HCT116 (cell line): ENCODE data around the gene TBL1X. TPM values are rescaled to one million over a fixed set of nuclear protein-coding genes. Genes with fewer than 3 reads are reported as not detected.

ENCODE experiments used
- ATAC-seq: fragments of 200-7000 bp; cut with Tn5 transposase; 2 replicates; pipeline ENCODE4 v1.9.1; 2020; ENCODE audit warnings: mild to moderate bottlenecking, moderate library complexity
- BruUV-seq: library from RNA; stranded (reverse); fragments of 400-500 nt; replicated peaks from 2 replicates; lab custom pipeline; 2021; lab: Mats Ljungman, UMichigan
- CTCF ChIA-PET: fragments of 300-600 bp; sonication (Branson Sonifier 250); formaldehyde crosslinking; loops from one replicate; lab custom pipeline; 2021; ENCODE audit warnings: antibody characterized with exemption; lab: Charles Lee
- POLR2A ChIA-PET: fragments of 300-600, 350-600 bp; sonication (Branson Sonifier 250); formaldehyde crosslinking; loops from one replicate; lab custom pipeline; 2021; ENCODE audit warnings: antibody characterized with exemption; lab: Charles Lee
- RAD21 ChIA-PET, 2 experiments: fragments of 300-600 bp; sonication (Branson Sonifier 250); formaldehyde crosslinking; loops; one replicate each; lab custom pipeline; 2023; ENCODE audit warnings: low total read pairs in 2 of 2; ENCODE audit not compliant: uncharacterized antibody in 2 of 2, unreplicated experiment in 2 of 2, low non-redundant PET in 1 of 2; lab: Charles Lee
- DNase-seq: peaks from one replicate; pipeline ENCODE4 v3.0.0-alpha.2; 2010; ENCODE audit warnings: low read depth, low spot score
- H2AFZ ChIP-seq: fragments of 200-600 bp; shearing (Covaris generic), sonication (generic); 2 replicates; pipeline ENCODE4 v1.6.1; 2017; ENCODE audit warnings: low read depth, mixed run types, mixed read lengths, antibody characterized with exemption, low read length; ENCODE audit not compliant: poor library complexity, severe bottlenecking
- H3K27ac ChIP-seq: 2 replicates; pipeline ENCODE4 v1.5.1; 2012; ENCODE audit warnings: low read depth, low read length
- H3K27me3 ChIP-seq: fragments of 200-600 bp; sonication (generic); 2 replicates; pipeline ENCODE4 v1.6.1; 2016; ENCODE audit warnings: mixed run types, low read length, mixed read lengths; ENCODE audit not compliant: insufficient read depth
- H3K36me3 ChIP-seq, 2 experiments: fragments of 200-500 bp in 1 of 2; fragments of 200-600 bp in 1 of 2; sonication (Bioruptor generic) in 1 of 2; sonication (generic) in 1 of 2; 2 replicates each; pipeline versions ENCODE4 v1.5.1 to v1.6.1; 2014 to 2016; ENCODE audit warnings: low read length in 2 of 2, inconsistent platforms in 1 of 2, mixed read lengths in 1 of 2, mixed run types in 1 of 2; ENCODE audit not compliant: insufficient read depth in 2 of 2, control insufficient read depth in 1 of 2
- H3K4me1 ChIP-seq, 2 experiments: fragments of 200-600 bp in 1 of 2; sonication (generic) in 1 of 2; 2 replicates each; pipeline versions ENCODE4 v1.5.1 to v1.6.1; 2012 to 2017; ENCODE audit warnings: low read length in 2 of 2, inconsistent platforms in 1 of 2, mild to moderate bottlenecking in 1 of 2, mixed read lengths in 1 of 2, mixed run types in 1 of 2, moderate library complexity in 1 of 2; ENCODE audit not compliant: insufficient read depth in 2 of 2, control insufficient read depth in 1 of 2
- H3K4me2 ChIP-seq: fragments of 200-600 bp; sonication (generic); 2 replicates; pipeline ENCODE4 v1.6.1; 2017; ENCODE audit warnings: mixed run types, low read length, mixed read lengths
- H3K4me3 ChIP-seq, 2 experiments: fragments of 200-600 bp in 1 of 2; sonication (generic) in 1 of 2; replicated peaks in 1 of 2; 2 replicates each; pipeline ENCODE4 v1.5.1; 2011 to 2016; ENCODE audit warnings: low read length in 2 of 2, control low read depth in 1 of 2, low read depth in 1 of 2, mild to moderate bottlenecking in 1 of 2, mixed read lengths in 1 of 2, mixed run types in 1 of 2
- H3K79me2 ChIP-seq: fragments of 200-600 bp; sonication (generic); 2 replicates; pipeline ENCODE4 v1.6.1; 2017; ENCODE audit warnings: mild to moderate bottlenecking, mixed run types, low read length, moderate library complexity, mixed read lengths; ENCODE audit not compliant: insufficient read depth
- H3K9ac ChIP-seq: fragments of 200-600 bp; sonication (generic); 2 replicates; pipeline ENCODE4 v1.6.1; 2016; ENCODE audit warnings: low read length, mixed read lengths
- H3K9me2 ChIP-seq: fragments of 200-600 bp; sonication (generic), shearing (Covaris generic); 2 replicates; pipeline ENCODE4 v1.6.1; 2017; ENCODE audit warnings: mixed run types, mild to moderate bottlenecking, moderate library complexity; ENCODE audit not compliant: insufficient read depth
- H3K9me3 ChIP-seq, 2 experiments: fragments of 200-500 bp in 1 of 2; fragments of 200-600 bp in 1 of 2; sonication (Bioruptor generic) in 1 of 2; sonication (generic) in 1 of 2; 2 replicates each; pipeline ENCODE4 v1.6.1; 2014 to 2017; ENCODE audit warnings: low read length in 2 of 2, mixed read lengths in 2 of 2, inconsistent platforms in 1 of 2, low read depth in 1 of 2, mild to moderate bottlenecking in 1 of 2, mixed run types in 1 of 2, moderate library complexity in 1 of 2; ENCODE audit not compliant: control insufficient read depth in 1 of 2, insufficient read depth in 1 of 2
- H4K20me1 ChIP-seq: fragments of 200-600 bp; sonication (generic), shearing (Covaris generic); 2 replicates; pipeline ENCODE4 v1.6.1; 2017; ENCODE audit warnings: mixed run types, mild to moderate bottlenecking, moderate library complexity; ENCODE audit not compliant: insufficient read depth
- CBX3 ChIP-seq: IDR thresholded peaks from 2 replicates; pipeline ENCODE4 v1.6.1; 2012; ENCODE audit warnings: low read depth
- CEBPB ChIP-seq: IDR thresholded peaks from 2 replicates; pipeline ENCODE4 v1.6.1; 2012; ENCODE audit warnings: low read depth
- EGR1 ChIP-seq: IDR thresholded peaks from 2 replicates; pipeline ENCODE4 v1.6.1; 2012; ENCODE audit warnings: low read depth
- EZH2 ChIP-seq: fragments of 200-600 bp; sonication (generic); IDR thresholded peaks from 2 replicates; pipeline ENCODE4 v1.6.1; 2017; ENCODE audit warnings: antibody characterized with exemption, mixed run types
- EZH2phosphoT487 ChIP-seq: fragments of 200-600 bp; IDR thresholded peaks from 2 replicates; pipeline ENCODE4 v1.6.1; 2018; ENCODE audit warnings: antibody characterized with exemption, borderline replicate concordance
- JUND ChIP-seq: IDR thresholded peaks from 2 replicates; pipeline ENCODE4 v1.6.1; 2012
- SRF ChIP-seq: IDR thresholded peaks from 2 replicates; pipeline ENCODE4 v1.6.1; 2012; ENCODE audit warnings: low read depth
- TCF7L2 ChIP-seq: IDR thresholded peaks from 2 replicates; pipeline ENCODE4 v1.7.0; 2011; ENCODE audit warnings: borderline replicate concordance, inconsistent platforms; ENCODE audit not compliant: insufficient read depth, insufficient read length; ENCODE audit errors: extremely low read depth
- YY1 ChIP-seq: IDR thresholded peaks from 2 replicates; pipeline ENCODE4 v1.6.1; 2011; ENCODE audit warnings: low read length, low read depth, moderate library complexity, mild to moderate bottlenecking; ENCODE audit not compliant: insufficient replicate concordance; ENCODE audit errors: extremely low read depth
- ZFX ChIP-seq: fragments of 450-650 bp; IDR thresholded peaks from 2 replicates; pipeline ENCODE4 v1.6.1; 2017
- ZNF274 ChIP-seq: fragments of 200-500 bp; sonication (Bioruptor generic); IDR thresholded peaks from 2 replicates; pipeline ENCODE4 v1.6.1; 2014; ENCODE audit warnings: mild to moderate bottlenecking, low read depth, low read length, inconsistent platforms
- intact Hi-C: fragments of 100-400 bp; cut with micrococcal nuclease; formaldehyde crosslinking; loops from 2 replicates; pipeline ENCODE4 v1.10.0; 2022
- total RNA-seq: library from RNA; stranded (reverse); gene quantifications from one replicate; pipeline ENCODE4 v1.2.1, GENCODE V29; 2021; ENCODE audit not compliant: unreplicated experiment
- TF ChIP-seq, protein P1 (sequence below): IDR thresholded peaks from 2 replicates; pipeline ENCODE4 v1.6.1; 2012
- TF ChIP-seq, protein P2 (sequence below), 3 experiments: fragments of 200-600 bp in 1 of 3; sonication (generic) in 1 of 3; IDR thresholded peaks in 2 of 3; conservative IDR thresholded peaks in 1 of 3; 2 replicates each; pipeline ENCODE4 v1.5.1; 2012 to 2017; ENCODE audit warnings: low read depth in 2 of 3, low read length in 2 of 3, antibody characterized with exemption in 1 of 3, borderline replicate concordance in 1 of 3, control low read depth in 1 of 3, mild to moderate bottlenecking in 1 of 3, mixed read lengths in 1 of 3, mixed run types in 1 of 3, moderate library complexity in 1 of 3; ENCODE audit not compliant: insufficient read depth in 1 of 3
- TF ChIP-seq, protein P3 (sequence below): IDR thresholded peaks from 2 replicates; pipeline ENCODE4 v1.6.1; 2011; ENCODE audit warnings: mild to moderate bottlenecking, low read length, moderate library complexity; ENCODE audit not compliant: insufficient replicate concordance; ENCODE audit errors: extremely low read depth
- TF ChIP-seq, protein P4 (sequence below): IDR thresholded peaks from 2 replicates; pipeline ENCODE4 v1.6.1; 2012

The TBL1X gene
- total RNA-seq, 1 experiment from 2014 or later, result 37.8 TPM

DNA sequence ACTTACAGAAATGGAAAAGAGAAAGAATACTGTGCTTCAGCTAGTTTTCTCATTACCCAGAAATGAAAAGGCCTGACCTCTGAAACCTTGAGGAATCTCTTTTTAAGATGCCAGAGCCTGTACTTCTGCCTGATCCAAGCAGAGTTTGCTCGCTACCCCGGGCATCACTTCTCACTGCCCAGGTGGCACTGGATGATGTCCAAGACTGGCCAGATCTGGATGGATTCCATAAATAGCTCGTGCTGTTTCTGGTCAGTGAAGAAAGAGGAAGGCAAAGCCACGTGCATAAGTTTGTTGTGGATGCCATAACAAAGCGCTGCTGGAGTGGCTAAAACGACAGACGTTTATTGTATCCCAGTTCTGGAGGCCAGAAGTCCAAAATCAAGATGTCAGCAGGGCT, 133.5 kb downstream of the TBL1X start:
- ChIA-PET RAD21 (no interaction called here), CTCF (no interaction called here), POLR2A (no interaction called here)
- no peaks in the 10 kb centered on the region for H3K9me2 ChIP-seq
- no TSS peak for BruUV-seq
- no peaks in the 10 kb centered on the region for H3K4me1 ChIP-seq
- no peak for DNase-seq
- no peaks in the 10 kb centered on the region for H3K27me3 ChIP-seq
- no peak overlapping the region for H3K9ac ChIP-seq
- intact Hi-C loops, result no loop called here
- H3K9me3 ChIP-seq, result no peaks in the 10 kb centered on the region
- no peak overlapping the region for H3K4me2 ChIP-seq
- no peaks in the 10 kb centered on the region for H3K79me2 ChIP-seq
- H3K36me3 ChIP-seq, result no peaks in the 10 kb centered on the region
- H3K27ac ChIP-seq, result no peak overlapping the region
- no peak for TF ChIP-seq EZH2
- no peak for TF ChIP-seq CBX3
- TF ChIP-seq, protein P1, sequence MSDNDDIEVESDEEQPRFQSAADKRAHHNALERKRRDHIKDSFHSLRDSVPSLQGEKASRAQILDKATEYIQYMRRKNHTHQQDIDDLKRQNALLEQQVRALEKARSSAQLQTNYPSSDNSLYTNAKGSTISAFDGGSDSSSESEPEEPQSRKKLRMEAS, result no peak
- no peak for TF ChIP-seq SRF
- H3K4me3 ChIP-seq, result no peak overlapping the region
- ATAC-seq, result no peak
- H4K20me1 ChIP-seq, result no peaks in the 10 kb centered on the region
- no peak overlapping the region for H2AFZ ChIP-seq

DNA sequence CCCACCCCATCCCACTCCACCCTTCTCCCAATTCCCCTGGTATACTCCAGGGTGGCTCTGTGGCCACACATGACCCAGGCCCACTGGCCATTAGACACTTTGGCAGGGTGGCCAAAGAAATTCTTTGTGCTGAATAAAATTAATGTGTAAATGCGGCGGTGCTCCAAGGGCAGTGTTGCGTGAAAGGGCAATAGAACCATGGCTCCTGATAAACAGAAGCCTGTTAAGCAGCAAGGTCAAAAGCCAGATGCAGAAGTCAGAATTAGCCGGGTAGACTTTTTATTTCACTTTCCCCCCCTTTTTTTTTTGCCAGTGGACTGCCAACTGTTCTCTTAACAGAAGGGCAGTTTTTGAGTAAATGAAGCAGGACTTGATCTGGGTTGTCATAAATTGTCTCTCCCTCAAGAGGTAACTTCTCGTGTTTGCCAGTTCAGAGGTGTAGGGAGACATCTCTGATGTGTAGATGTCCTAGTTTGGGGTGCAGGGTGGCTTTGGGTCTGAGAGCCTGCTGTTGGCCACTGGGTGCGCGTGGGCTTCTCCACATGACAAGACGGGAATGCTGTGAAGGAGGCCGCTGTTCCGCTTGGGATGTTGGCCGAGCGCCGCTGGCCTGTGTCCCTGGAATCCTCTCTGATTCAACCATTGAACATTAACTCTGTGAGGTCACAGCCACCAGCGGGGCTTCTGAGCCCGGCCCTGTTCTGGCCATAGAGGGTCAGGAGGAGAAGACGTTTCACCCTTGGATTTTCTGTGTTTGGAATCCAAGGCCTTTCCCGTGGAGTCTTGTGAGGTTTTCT, 139.5 kb downstream of the TBL1X start:
- H3K27ac ChIP-seq, result no peak overlapping the region
- no peak for DNase-seq
- no peak overlapping the region for H3K9ac ChIP-seq
- ATAC-seq, result no peak
- no TSS peak for BruUV-seq
- no peaks in the 10 kb centered on the region for H3K4me1 ChIP-seq
- ChIA-PET POLR2A (no interaction called here), RAD21 (no interaction called here), CTCF (no interaction called here)
- H3K27me3 ChIP-seq, result no peaks in the 10 kb centered on the region
- intact Hi-C loops, result no loop called here
- H3K4me2 ChIP-seq, result no peak overlapping the region
- H4K20me1 ChIP-seq, result no peaks in the 10 kb centered on the region
- no peaks in the 10 kb centered on the region for H3K36me3 ChIP-seq
- H3K4me3 ChIP-seq, result no peak overlapping the region
- H3K79me2 ChIP-seq, result no peaks in the 10 kb centered on the region
- H2AFZ ChIP-seq, result no peak overlapping the region
- H3K9me3 ChIP-seq, result no peaks in the 10 kb centered on the region
- no peaks in the 10 kb centered on the region for H3K9me2 ChIP-seq
- TF ChIP-seq, protein P2, sequence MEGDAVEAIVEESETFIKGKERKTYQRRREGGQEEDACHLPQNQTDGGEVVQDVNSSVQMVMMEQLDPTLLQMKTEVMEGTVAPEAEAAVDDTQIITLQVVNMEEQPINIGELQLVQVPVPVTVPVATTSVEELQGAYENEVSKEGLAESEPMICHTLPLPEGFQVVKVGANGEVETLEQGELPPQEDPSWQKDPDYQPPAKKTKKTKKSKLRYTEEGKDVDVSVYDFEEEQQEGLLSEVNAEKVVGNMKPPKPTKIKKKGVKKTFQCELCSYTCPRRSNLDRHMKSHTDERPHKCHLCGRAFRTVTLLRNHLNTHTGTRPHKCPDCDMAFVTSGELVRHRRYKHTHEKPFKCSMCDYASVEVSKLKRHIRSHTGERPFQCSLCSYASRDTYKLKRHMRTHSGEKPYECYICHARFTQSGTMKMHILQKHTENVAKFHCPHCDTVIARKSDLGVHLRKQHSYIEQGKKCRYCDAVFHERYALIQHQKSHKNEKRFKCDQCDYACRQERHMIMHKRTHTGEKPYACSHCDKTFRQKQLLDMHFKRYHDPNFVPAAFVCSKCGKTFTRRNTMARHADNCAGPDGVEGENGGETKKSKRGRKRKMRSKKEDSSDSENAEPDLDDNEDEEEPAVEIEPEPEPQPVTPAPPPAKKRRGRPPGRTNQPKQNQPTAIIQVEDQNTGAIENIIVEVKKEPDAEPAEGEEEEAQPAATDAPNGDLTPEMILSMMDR (IDR thresholded peaks at IDR 0.05 in 2 of 3, conservative IDR thresholded peaks at IDR 0.05 in 1 of 3; ENCODE audit: borderline replicate concordance in 1 of 3, insufficient read depth in 1 of 3, low read depth in 2 of 3, low read length in 2 of 3), result no peak
- TF ChIP-seq, protein P3, sequence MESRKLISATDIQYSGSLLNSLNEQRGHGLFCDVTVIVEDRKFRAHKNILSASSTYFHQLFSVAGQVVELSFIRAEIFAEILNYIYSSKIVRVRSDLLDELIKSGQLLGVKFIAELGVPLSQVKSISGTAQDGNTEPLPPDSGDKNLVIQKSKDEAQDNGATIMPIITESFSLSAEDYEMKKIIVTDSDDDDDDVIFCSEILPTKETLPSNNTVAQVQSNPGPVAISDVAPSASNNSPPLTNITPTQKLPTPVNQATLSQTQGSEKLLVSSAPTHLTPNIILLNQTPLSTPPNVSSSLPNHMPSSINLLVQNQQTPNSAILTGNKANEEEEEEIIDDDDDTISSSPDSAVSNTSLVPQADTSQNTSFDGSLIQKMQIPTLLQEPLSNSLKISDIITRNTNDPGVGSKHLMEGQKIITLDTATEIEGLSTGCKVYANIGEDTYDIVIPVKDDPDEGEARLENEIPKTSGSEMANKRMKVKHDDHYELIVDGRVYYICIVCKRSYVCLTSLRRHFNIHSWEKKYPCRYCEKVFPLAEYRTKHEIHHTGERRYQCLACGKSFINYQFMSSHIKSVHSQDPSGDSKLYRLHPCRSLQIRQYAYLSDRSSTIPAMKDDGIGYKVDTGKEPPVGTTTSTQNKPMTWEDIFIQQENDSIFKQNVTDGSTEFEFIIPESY, result no peak
- no peak for TF ChIP-seq CEBPB
- no peak for TF ChIP-seq JUND
- TF ChIP-seq, protein P4, sequence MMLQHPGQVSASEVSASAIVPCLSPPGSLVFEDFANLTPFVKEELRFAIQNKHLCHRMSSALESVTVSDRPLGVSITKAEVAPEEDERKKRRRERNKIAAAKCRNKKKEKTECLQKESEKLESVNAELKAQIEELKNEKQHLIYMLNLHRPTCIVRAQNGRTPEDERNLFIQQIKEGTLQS, result no peak
- TF ChIP-seq, protein P1, result no peak
- TF ChIP-seq TCF7L2, result no peak
- no peak for TF ChIP-seq EGR1
- TF ChIP-seq EZH2phosphoT487, result no peak
- TF ChIP-seq YY1, result no peak
- no peak for TF ChIP-seq ZNF274
- no peak for TF ChIP-seq ZFX
